RWPE1 (cell line): ENCODE measurements around the gene VENTX.

Experiments
- CTCF ChIA-PET: fragments of 350-600 bp; sonication (Branson Sonifier 250); formaldehyde crosslinking; extraction: SDS; loops from one replicate; lab custom pipeline; 2021; lab: Yijun Ruan, JAX
- POLR2A ChIA-PET: fragments of 400-600 bp; formaldehyde crosslinking; extraction: SDS; loops from one replicate; lab custom pipeline; 2020; ENCODE audit warnings: antibody characterized with exemption; ENCODE audit not compliant: low non-redundant PET; lab: Yijun Ruan, JAX
- DNase-seq: peaks from one replicate; pipeline ENCODE4 v3.0.0; 2012; ENCODE audit warnings: low spot score
- H3K27ac ChIP-seq: fragments of 450-650 bp; 2 replicates; pipeline ENCODE4 v1.5.1; 2017
- CTCF ChIP-seq: fragments of 450-650 bp; conservative IDR thresholded peaks from 2 replicates; pipeline ENCODE4 v1.5.1; 2017; ENCODE audit warnings: low read depth, mild to moderate bottlenecking

The VENTX gene

GRCh38 chr10:133237588-133238465 is at the start of gene VENTX:
VENTX (plus strand) TSS chr10:133237855; CDS start chr10:133237915, 60 bp downstream.
- CTCF ChIA-PET = interaction anchor here (0.7 kb wide), 1 partner anchor 9 kb away, joined by 3 read pairs; no protein-coding TSS in a partner anchor
- no peak within 1 kb of the TSS for H3K27ac ChIP-seq

GRCh38 chr10:133187906-133188681 is 49.6 kb upstream of the VENTX start:
- CTCF ChIA-PET = no interaction called here
- no peak for TF ChIP-seq CTCF

More at GRCh38 chr10:133237588-133238465, at the start of gene VENTX:
- DNase-seq = no peak
- no peak for TF ChIP-seq CTCF
- POLR2A ChIA-PET = no interaction called here

GRCh38 chr10:133189256-133189655 is 48.4 kb upstream of the VENTX start:
- DNase-seq = no peak
- ChIA-PET CTCF (no interaction called here), POLR2A (no interaction called here)
- H3K27ac ChIP-seq = no peak overlapping the region
- TF ChIP-seq CTCF = no peak

More at GRCh38 chr10:133187906-133188681, 49.6 kb upstream of the VENTX start:
- H3K27ac ChIP-seq = no peak overlapping the region
- POLR2A ChIA-PET = no interaction called here
- no peak for DNase-seq

GRCh38 chr10:133189726-133190125 is 47.9 kb upstream of the VENTX start:
- ChIA-PET POLR2A (no interaction called here), CTCF (no interaction called here)
- no peak for TF ChIP-seq CTCF
- no peak overlapping the region for H3K27ac ChIP-seq
- DNase-seq = no peak

- ChIA-PET CTCF (no interaction called here), POLR2A (no interaction called here)
- H3K27ac ChIP-seq = no peak overlapping the region
- no peak for TF ChIP-seq CTCF
- DNase-seq = no peak
Observed at GRCh38 chr10:133190225-133190624, 47.4 kb upstream of the VENTX start.

- ChIA-PET CTCF (no interaction called here), POLR2A (no interaction called here)
- no peak for DNase-seq
- H3K27ac ChIP-seq = no peak overlapping the region
- no peak for TF ChIP-seq CTCF
Observed at GRCh38 chr10:133191651-133192050, 46.0 kb upstream of the VENTX start.
